SK-N-MC (cell line): ENCODE measurements around the gene RIPK1.

ENCODE experiments used
- EZH2 ChIP-seq: fragments of 200-600 bp; sonication (generic); IDR thresholded peaks from one replicate; pipeline ENCODE4 v1.6.1; 2017; ENCODE audit warnings: antibody characterized with exemption
- FOXP2 ChIP-seq: optimal IDR thresholded peaks from 2 replicates; pipeline ENCODE3; 2011; ENCODE audit warnings: mild to moderate bottlenecking, moderate library complexity; ENCODE audit not compliant: insufficient read depth; ENCODE audit errors: extremely low read length, control extremely low read depth
- POLR2AphosphoS5 ChIP-seq: IDR thresholded peaks from 2 replicates; pipeline ENCODE4 v1.6.1; 2012; ENCODE audit warnings: mild to moderate bottlenecking, low read depth, low read length, borderline replicate concordance

- TF ChIP-seq POLR2AphosphoS5 (no peak), EZH2 (no peak), FOXP2 (no peak)
Measured at GRCh38 chr6:3088446-3088845, 20.2 kb downstream of the RIPK1 start.
